NOMO-1 (cell line): ENCODE results near the gene OLFM2.
"Not testable (repeated sequence)": the region's sequence is repeated elsewhere in the genome, so short reads cannot be mapped to it uniquely, and the experiment has no call there.

Experiments
- DNase-seq, 2 experiments: peaks; one replicate each; lab custom pipeline; 2025; ENCODE audit not compliant: unreplicated experiment in 2 of 2; lab: John Stamatoyannopoulos, UW

Gene OLFM2

GRCh38 chr19:9943744-9944143, 7.4 kb upstream of the OLFM2 start:
- DNase-seq: no peak

- DNase-seq: no peak
Observed at GRCh38 chr19:9941671-9942070, 5.4 kb upstream of the OLFM2 start.

GRCh38 chr19:9941231-9941630, 4.9 kb upstream of the OLFM2 start:
- no peak for DNase-seq

GRCh38 chr19:9940778-9941177, 4.5 kb upstream of the OLFM2 start:
- no peak for DNase-seq

- no peak for DNase-seq
Observed at GRCh38 chr19:9939301-9939913, 3.1 kb upstream of the OLFM2 start.

- no peak for DNase-seq
Observed at GRCh38 chr19:9937001-9937411, 691 bp upstream of the OLFM2 start.

- no peak for DNase-seq
Observed at GRCh38 chr19:9935506-9936325, 599 bp downstream of the OLFM2 start.

GRCh38 chr19:9934132-9934950, 2.0 kb downstream of the OLFM2 start:
- DNase-seq: peak in 1 of 2 experiments; percentile 10

- no peak for DNase-seq
Observed at GRCh38 chr19:9932835-9933234, 3.5 kb downstream of the OLFM2 start.

- no peak for DNase-seq
Observed at GRCh38 chr19:9931629-9932028, 4.7 kb downstream of the OLFM2 start.

- no peak for DNase-seq
Observed at GRCh38 chr19:9923440-9923839, 12.9 kb downstream of the OLFM2 start.

- not testable (repeated sequence) for DNase-seq
Observed at GRCh38 chr19:9922782-9923379, 13.4 kb downstream of the OLFM2 start.

- DNase-seq: peak in 1 of 2 experiments; percentile 7
Observed at GRCh38 chr19:9917321-9917720, 19.0 kb downstream of the OLFM2 start.

GRCh38 chr19:9916719-9917118, 19.6 kb downstream of the OLFM2 start:
- DNase-seq: no peak

GRCh38 chr19:9914315-9915207, 21.8 kb downstream of the OLFM2 start:
- peak; percentile 86 to 87 for DNase-seq

- DNase-seq: no peak
Observed at GRCh38 chr19:9914001-9914314, 22.4 kb downstream of the OLFM2 start.

- no peak for DNase-seq
Observed at GRCh38 chr19:9913237-9914000, 22.9 kb downstream of the OLFM2 start.

GRCh38 chr19:9912551-9913236, 23.6 kb downstream of the OLFM2 start:
- DNase-seq: no peak
